Activated CD4-positive, CD25-positive, alpha-beta regulatory T cell treated with anti-CD3 and anti-CD28 coated beads, Interleukin-2, amount 50 U/mL, for 24 hours (primary cell): ENCODE data around the gene LILRA1.
"Not testable (repeated sequence)": the region's sequence is repeated elsewhere in the genome, so short reads cannot be mapped to it uniquely, and the experiment has no call there.

Experiments used
- ATAC-seq, 2 donors: fragments of 150-1000 bp; cut with Tn5 transposase; one replicate each; pipeline ENCODE4 v1.10.0; 2021; ENCODE audit warnings: mild to moderate bottlenecking in 1 of 2, moderate library complexity in 1 of 2

Gene LILRA1

GRCh38 chr19:54593445-54593844 is at the start of gene LILRA1:
LILRA1 (plus strand) TSS chr19:54593632; CDS start chr19:54594245, 613 bp downstream.
- ATAC-seq, result not testable (repeated sequence)

- no peak for ATAC-seq
These were observed 44.6 kb upstream of the LILRA1 start for GRCh38 chr19:54548806-54549205.

- ATAC-seq, result no peak
These were observed 44.2 kb upstream of the LILRA1 start for GRCh38 chr19:54549224-54549623.

GRCh38 chr19:54551293-54551692 is 42.1 kb upstream of the LILRA1 start:
- no peak for ATAC-seq

GRCh38 chr19:54551950-54552912 is 41.2 kb upstream of the LILRA1 start:
- ATAC-seq, result no peak

GRCh38 chr19:54552913-54553310 is 40.5 kb upstream of the LILRA1 start:
- no peak for ATAC-seq

- no peak for ATAC-seq
These were observed 39.4 kb upstream of the LILRA1 start for GRCh38 chr19:54554006-54554405.

GRCh38 chr19:54554896-54555295 is 38.5 kb upstream of the LILRA1 start:
- no peak for ATAC-seq

GRCh38 chr19:54556194-54556593 is 37.2 kb upstream of the LILRA1 start:
- ATAC-seq, result no peak

GRCh38 chr19:54558339-54558738 is 35.1 kb upstream of the LILRA1 start:
- ATAC-seq, result no peak

GRCh38 chr19:54560881-54561385 is 32.5 kb upstream of the LILRA1 start:
- no peak for ATAC-seq

- no peak for ATAC-seq
These were observed 31.6 kb upstream of the LILRA1 start for GRCh38 chr19:54561840-54562239.

- not testable (repeated sequence) for ATAC-seq
These were observed 30.2 kb upstream of the LILRA1 start for GRCh38 chr19:54563206-54563605.

- ATAC-seq, result no peak
These were observed 23.1 kb upstream of the LILRA1 start for GRCh38 chr19:54570316-54570715.

GRCh38 chr19:54571715-54572615 is 21.5 kb upstream of the LILRA1 start:
- ATAC-seq, result not testable (repeated sequence)

GRCh38 chr19:54572696-54573311 is 20.6 kb upstream of the LILRA1 start:
- ATAC-seq, result no peak

- peak in 1 of 2 donors; percentile 7 for ATAC-seq
These were observed 20.0 kb upstream of the LILRA1 start, which contains the start of gene LILRA2 for GRCh38 chr19:54573330-54573872. LILRA2 (plus strand) TSS chr19:54573790; CDS start chr19:54573879, 89 bp downstream.

GRCh38 chr19:54574051-54574450 is 19.4 kb upstream of the LILRA1 start:
- ATAC-seq, result no peak

- ATAC-seq, result no peak
These were observed 18.8 kb upstream of the LILRA1 start for GRCh38 chr19:54574527-54575056.

GRCh38 chr19:54575205-54575604 is 18.2 kb upstream of the LILRA1 start:
- not testable (repeated sequence) for ATAC-seq

GRCh38 chr19:54576411-54576976 is 16.9 kb upstream of the LILRA1 start:
- no peak for ATAC-seq

- ATAC-seq, result no peak
These were observed 16.1 kb upstream of the LILRA1 start for GRCh38 chr19:54577334-54577733.
